ENCODE measurements around the gene EHD1. TPM values are rescaled to one million over a fixed set of nuclear protein-coding genes. Genes with fewer than 3 reads are reported as not detected.

Gene EHD1
- total RNA-seq, 1 donor from 2014 or later, result 216 TPM

DNA sequence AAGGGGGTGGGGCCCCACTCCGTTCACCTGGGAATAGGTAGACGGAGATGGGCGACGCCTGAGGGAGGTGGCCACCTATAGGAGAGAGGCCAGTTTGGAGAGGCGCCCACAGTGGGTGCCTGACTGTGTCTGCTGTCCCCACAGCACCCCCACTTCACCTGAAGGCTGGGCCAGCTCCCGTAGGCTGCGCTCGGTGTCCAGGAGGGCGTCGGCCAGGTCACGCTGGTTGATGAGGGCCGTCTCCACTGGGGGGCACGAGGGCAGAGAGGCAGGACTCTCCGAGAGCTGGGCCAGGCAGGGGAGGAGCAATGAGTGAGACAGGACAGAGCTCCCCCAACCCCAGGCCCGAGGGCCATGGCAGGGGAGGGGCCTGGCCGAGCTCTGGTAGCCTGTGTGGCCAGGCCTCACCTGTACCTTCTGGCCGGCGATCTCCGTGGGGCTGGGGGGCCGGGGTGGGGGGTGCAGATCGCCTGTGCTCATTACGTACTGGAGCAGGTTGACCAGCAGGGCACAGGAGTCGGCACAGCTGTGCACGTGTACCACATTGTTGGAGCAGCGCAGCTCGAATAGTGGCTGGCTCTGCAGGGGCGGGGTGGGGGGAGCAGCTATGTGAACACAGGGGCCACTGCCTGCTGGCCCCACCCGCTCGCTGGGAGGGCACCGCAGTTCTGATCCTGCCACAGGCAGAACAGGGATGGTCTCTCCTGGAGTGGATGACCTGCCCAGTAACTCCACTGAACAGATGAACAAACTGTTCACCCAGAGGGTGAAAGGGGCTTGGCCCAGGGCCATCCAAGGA lies 23.9 kb upstream of the EHD1 start:
- no peak overlapping the region for H3K4me3 ChIP-seq
- no peaks in the 10 kb centered on the region for H3K4me1 ChIP-seq
- no peak for DNase-seq (ENCODE audit: low spot score in 2 of 2)
- H3K9me3 ChIP-seq, result no peaks in the 10 kb centered on the region
- no peak for TF ChIP-seq CTCF (IDR thresholded peaks at IDR 0.05)
- intact Hi-C loops (cut with DNase I), result no loop called here
- peaks cover 91 to 98% of the 10 kb centered on the region in 2 donors for H3K36me3 ChIP-seq
- no peak overlapping the region for H3K27ac ChIP-seq
- no peaks in the 10 kb centered on the region for H3K27me3 ChIP-seq

DNA sequence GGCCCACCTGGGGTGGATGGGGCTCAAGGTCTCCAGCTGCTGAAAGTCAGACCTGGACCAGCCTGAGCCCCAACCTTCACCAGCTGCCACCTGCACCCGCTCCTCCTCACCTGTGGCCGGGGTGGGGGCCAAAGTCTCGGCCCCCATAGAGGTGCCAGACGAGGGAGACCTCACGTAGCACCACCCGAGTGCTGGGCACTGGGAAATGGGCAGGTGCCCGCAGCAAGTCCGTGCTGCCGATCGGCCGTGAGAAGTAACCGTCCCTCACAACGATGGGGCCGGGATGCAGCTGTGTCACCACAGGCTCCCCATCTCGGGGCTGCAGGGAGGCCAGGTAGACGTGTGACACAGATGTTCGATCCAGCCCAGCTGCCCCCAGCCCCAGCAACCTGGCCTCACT lies 22.4 kb upstream of the EHD1 start:
- intact Hi-C loops (cut with DNase I), result no loop called here
- TF ChIP-seq CTCF (IDR thresholded peaks at IDR 0.05), result no peak
- H3K27ac ChIP-seq, result no peak overlapping the region
- DNase-seq (ENCODE audit: low spot score in 2 of 2), result no peak
- no peaks in the 10 kb centered on the region for H3K4me1 ChIP-seq
- no peak overlapping the region for H3K4me3 ChIP-seq
- no peaks in the 10 kb centered on the region for H3K9me3 ChIP-seq
- peaks cover 87 to 97% of the 10 kb centered on the region in 2 donors for H3K36me3 ChIP-seq
- H3K27me3 ChIP-seq, result no peaks in the 10 kb centered on the region

- DNase-seq (ENCODE audit: low spot score in 2 of 2), result no peak
- H3K27ac ChIP-seq, result no peak overlapping the region
- no peak overlapping the region for H3K4me3 ChIP-seq
- H3K9me3 ChIP-seq, result no peaks in the 10 kb centered on the region
- intact Hi-C loops (cut with DNase I), result no loop called here
- peaks cover 82 to 94% of the 10 kb centered on the region in 2 donors for H3K36me3 ChIP-seq
- no peak for TF ChIP-seq CTCF (IDR thresholded peaks at IDR 0.05)
- H3K4me1 ChIP-seq, result no peaks in the 10 kb centered on the region
- H3K27me3 ChIP-seq, result no peaks in the 10 kb centered on the region
These were observed 21.9 kb upstream of the EHD1 start for GRCh38 chr11:64900263-64900678.

- Histone ChIP-seq H3K27me3 (no peaks in the 10 kb centered on the region), H3K4me3 (no peak overlapping the region), H3K9me3 (no peaks in the 10 kb centered on the region), H3K4me1 (no peaks in the 10 kb centered on the region), H3K27ac (no peak overlapping the region), H3K36me3 (peaks cover 75 to 86% of the 10 kb centered on the region in 2 donors)
- no peak for TF ChIP-seq CTCF (IDR thresholded peaks at IDR 0.05)
- intact Hi-C loops (cut with DNase I), result no loop called here
- DNase-seq (ENCODE audit: low spot score in 2 of 2), result no peak
These were observed 20.1 kb upstream of the EHD1 start for GRCh38 chr11:64898541-64898940.

DNA sequence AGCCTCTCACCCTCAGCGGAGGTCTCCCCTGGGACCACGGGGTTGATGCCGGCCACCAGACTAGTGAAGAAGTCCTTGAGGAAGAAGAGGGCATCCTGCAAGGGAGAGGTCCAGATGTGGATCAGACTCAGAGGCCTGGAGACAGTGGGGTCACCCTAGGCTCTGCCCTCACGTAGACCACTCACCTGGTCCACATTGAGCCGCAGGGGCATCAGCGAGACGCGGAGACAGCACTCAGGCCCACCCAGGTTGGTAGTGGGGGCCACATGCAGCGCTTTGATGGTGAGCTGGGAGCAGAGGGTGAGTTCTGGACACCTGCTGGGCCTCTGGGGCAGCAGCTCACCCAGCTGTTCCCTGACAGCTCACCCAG lies 19.6 kb upstream of the EHD1 start:
- Histone ChIP-seq H3K9me3 (no peaks in the 10 kb centered on the region), H3K27me3 (no peaks in the 10 kb centered on the region), H3K4me3 (no peak overlapping the region), H3K27ac (no peak overlapping the region), H3K4me1 (no peaks in the 10 kb centered on the region), H3K36me3 (peaks cover 70 to 81% of the 10 kb centered on the region in 2 donors)
- intact Hi-C loops (cut with DNase I), result no loop called here
- no peak for DNase-seq (ENCODE audit: low spot score in 2 of 2)
- TF ChIP-seq CTCF (IDR thresholded peaks at IDR 0.05), result no peak
